ENCODE results near the gene CCL4. TPM values are rescaled to one million over a fixed set of nuclear protein-coding genes. Genes with fewer than 3 reads are reported as not detected.

The CCL4 gene
- total RNA-seq, 4 donors from 2014 or later, result 4.2 to 10.8 TPM; not detected in 2

DNA sequence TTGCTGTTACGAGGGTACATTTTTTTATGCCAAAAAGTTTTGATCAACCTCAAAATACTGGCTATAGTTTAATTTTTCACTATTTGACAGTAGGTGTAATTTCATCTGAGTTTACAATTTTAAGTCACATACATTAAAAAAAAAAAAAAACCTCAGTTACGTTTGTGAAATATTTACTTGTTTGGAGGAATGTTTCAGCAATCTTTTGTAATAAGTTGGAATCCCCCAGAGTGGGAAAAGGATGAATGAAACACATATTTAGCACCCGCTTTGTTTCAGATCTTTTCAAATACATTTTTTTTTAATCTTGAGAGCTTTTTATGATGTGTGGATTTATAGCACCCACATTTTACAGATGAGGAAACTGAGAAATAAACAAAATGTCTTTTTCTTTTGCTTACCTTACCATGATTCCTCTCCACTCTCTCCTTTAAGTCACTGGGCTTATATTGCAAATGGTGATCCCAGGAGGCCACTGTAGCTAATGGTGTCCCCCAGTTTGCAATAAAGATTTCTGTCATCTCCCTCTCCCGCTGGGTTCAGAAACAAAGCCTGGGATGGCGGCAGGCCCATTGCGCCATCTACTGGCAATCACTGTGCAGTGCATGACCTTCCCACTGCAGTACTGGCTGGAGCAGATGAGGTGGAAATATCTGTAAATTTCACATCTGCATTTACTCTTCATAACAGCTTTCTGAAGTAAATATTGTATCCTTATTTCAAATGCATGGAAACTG lies 45.1 kb downstream of the CCL4 start:
- Histone ChIP-seq H3K4me3 (no peak overlapping the region), H3K9me3 (no peaks in the 10 kb centered on the region), H3K27me3 (peaks cover 7% of the 10 kb centered on the region), H3K36me3 (no peaks in the 10 kb centered on the region), H3K4me1 (peaks cover 0 to 12% (median 3%) of the 10 kb centered on the region in 4 donors), H3K27ac (no peak overlapping the region)
- in situ Hi-C loops (cut with MboI; ENCODE audit: low pct_ligation_motif_present in 1 of 4, low pct_unique_long_range_greater_than_20kb in 1 of 4, low sequenced_read_pairs in 3 of 4) (loop anchor here in 3 of 4 donors (5.0 to 10.0 kb wide), 2 partner anchors 174 to 181 kb away; no protein-coding TSS in a partner anchor), intact Hi-C loops (cut with DNase I; ENCODE audit: low total_unique reads) (loop anchor here (10.0 kb wide), 1 partner anchor 164 kb away; the partner anchor contains the start of genes CCL14 and CCL16)
- TF ChIP-seq CTCF (IDR thresholded peaks at IDR 0.05) (peak; percentile 95 to 100 (median 100)), POLR2A (IDR thresholded peaks at IDR 0.05) (no peak)
- DNase-seq, result peak; percentile 74
- 34 to 35% methylated on average over 6 of the region's 6 CpGs for WGBS, 2 donors (ENCODE audit: low coverage in 1 of 2)

DNA sequence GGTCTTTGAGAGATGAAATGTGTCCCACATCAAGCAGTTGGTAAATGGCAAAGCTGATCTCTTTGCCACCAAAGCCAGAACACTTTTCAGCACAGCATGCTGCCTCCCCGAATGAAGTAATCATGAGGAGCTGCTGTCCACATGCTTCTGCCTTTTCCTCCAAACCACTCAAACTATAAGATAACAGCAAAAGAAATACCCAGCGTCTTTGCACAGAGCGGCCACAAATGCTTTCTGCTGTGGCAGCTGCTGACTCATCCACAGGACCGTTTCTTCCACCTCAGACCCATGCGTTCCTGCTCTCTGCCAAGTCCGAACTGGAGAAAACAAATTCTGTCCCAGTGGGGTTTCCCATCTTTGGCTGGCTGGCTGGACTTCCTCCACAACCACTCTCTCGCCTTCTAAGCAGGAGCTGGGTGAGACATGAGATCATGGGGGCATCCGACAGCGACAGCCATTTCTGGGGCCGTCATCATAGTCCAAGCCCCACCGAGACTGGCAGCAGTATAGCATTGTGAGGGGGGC lies 45.7 kb downstream of the CCL4 start:
- H3K4me1 ChIP-seq, result peaks cover 0 to 12% (median 3%) of the 10 kb centered on the region in 4 donors
- no peaks in the 10 kb centered on the region for H3K9me3 ChIP-seq
- WGBS, 2 donors (ENCODE audit: low coverage in 1 of 2), result 52 to 71% methylated on average over 4 to 11 of the region's 11 CpGs
- no peak for DNase-seq
- peaks cover 14% of the 10 kb centered on the region for H3K27me3 ChIP-seq
- in situ Hi-C loops (cut with MboI; ENCODE audit: low pct_ligation_motif_present in 1 of 4, low pct_unique_long_range_greater_than_20kb in 1 of 4, low sequenced_read_pairs in 3 of 4), result loop anchor here in 3 of 4 donors (5.0 to 10.0 kb wide), 2 partner anchors 175 to 182 kb away; no protein-coding TSS in a partner anchor
- TF ChIP-seq POLR2AphosphoS5 (IDR thresholded peaks at IDR 0.05), result no peak
- TF ChIP-seq CTCF (IDR thresholded peaks at IDR 0.05), result no peak
- TF ChIP-seq POLR2A (IDR thresholded peaks at IDR 0.05), result no peak
- TF ChIP-seq EP300 (IDR thresholded peaks at IDR 0.05; ENCODE audit: low read depth), result no peak
- no peaks in the 10 kb centered on the region for H3K36me3 ChIP-seq
- H3K27ac ChIP-seq, result no peak overlapping the region
- intact Hi-C loops (cut with DNase I; ENCODE audit: low total_unique reads), result loop anchor here (10.0 kb wide), 1 partner anchor 165 kb away; the partner anchor contains the start of genes CCL14 and CCL16
- H3K4me3 ChIP-seq, result no peak overlapping the region

GRCh38 chr17:36151891-36152638 lies 48.4 kb downstream of the CCL4 start:
- H3K27ac ChIP-seq, result no peak overlapping the region
- 69 to 73% methylated on average over 4 of the region's 4 CpGs for WGBS, 2 donors (ENCODE audit: low coverage in 1 of 2)
- TF ChIP-seq POLR2AphosphoS5 (IDR thresholded peaks at IDR 0.05) (no peak), EP300 (IDR thresholded peaks at IDR 0.05; ENCODE audit: low read depth) (no peak), CTCF (IDR thresholded peaks at IDR 0.05) (no peak), POLR2A (IDR thresholded peaks at IDR 0.05) (no peak)
- intact Hi-C loops (cut with DNase I; ENCODE audit: low total_unique reads), result no loop called here
- H3K4me3 ChIP-seq, result no peak overlapping the region
- H3K36me3 ChIP-seq, result no peaks in the 10 kb centered on the region
- peaks cover 0 to 4% (median 0%) of the 10 kb centered on the region in 4 donors for H3K4me1 ChIP-seq
- H3K9me3 ChIP-seq, result no peaks in the 10 kb centered on the region
- in situ Hi-C loops (cut with MboI; ENCODE audit: low pct_ligation_motif_present in 1 of 4, low pct_unique_long_range_greater_than_20kb in 1 of 4, low sequenced_read_pairs in 3 of 4), result no loop called here
- H3K27me3 ChIP-seq, result peaks cover 22% of the 10 kb centered on the region
- no peak for DNase-seq

DNA sequence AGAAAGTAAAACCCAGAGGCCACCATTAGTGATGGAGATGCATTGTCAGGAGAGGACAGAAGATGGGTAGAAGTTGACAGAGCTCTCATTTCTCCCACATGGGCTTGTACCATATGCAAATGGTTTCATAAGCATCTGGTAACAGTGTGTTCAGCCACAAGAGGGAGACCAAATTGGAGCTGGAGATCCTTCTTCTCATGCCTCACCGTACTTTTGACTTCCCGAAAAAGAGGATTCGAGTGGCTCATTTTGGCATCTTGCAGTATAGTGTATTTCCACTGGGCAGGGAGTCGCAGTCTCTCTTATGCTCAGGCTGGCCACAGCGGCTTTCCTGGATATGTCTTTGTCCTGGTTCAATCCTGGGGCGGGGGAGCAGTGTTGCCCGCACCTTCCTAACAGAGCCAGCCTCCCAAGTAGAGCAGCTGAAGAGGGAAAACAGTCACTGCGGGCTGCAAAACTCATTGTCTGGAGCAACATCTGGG lies 49.1 kb downstream of the CCL4 start:
- DNase-seq, result no peak
- H3K27me3 ChIP-seq, result peaks cover 22% of the 10 kb centered on the region
- intact Hi-C loops (cut with DNase I; ENCODE audit: low total_unique reads), result no loop called here
- 94 to 97% methylated on average over 4 to 8 of the region's 8 CpGs for WGBS, 2 donors (ENCODE audit: low coverage in 1 of 2)
- no peaks in the 10 kb centered on the region for H3K9me3 ChIP-seq
- H3K4me1 ChIP-seq, result peaks cover 0 to 4% (median 0%) of the 10 kb centered on the region in 4 donors
- H3K4me3 ChIP-seq, result no peak overlapping the region
- no peak overlapping the region for H3K27ac ChIP-seq
- H3K36me3 ChIP-seq, result no peaks in the 10 kb centered on the region
- TF ChIP-seq CTCF (IDR thresholded peaks at IDR 0.05), result no peak
- in situ Hi-C loops (cut with MboI; ENCODE audit: low pct_ligation_motif_present in 1 of 4, low pct_unique_long_range_greater_than_20kb in 1 of 4, low sequenced_read_pairs in 3 of 4), result no loop called here
